Activated naive CD8-positive, alpha-beta T cell treated with anti-CD3 and anti-CD28 coated beads, Interleukin-2, amount 50 U/mL, for 16 hours (primary cell): ENCODE results near the gene RANBP3.

Source experiments
- DNase-seq: peaks from one replicate; pipeline ENCODE4 v3.0.0-alpha.2; 2020; ENCODE audit warnings: low read depth, low spot score

Gene RANBP3

GRCh38 chr19:5926641-5927440 lies 51.1 kb downstream of the RANBP3 start:
- DNase-seq = no peak

DNA sequence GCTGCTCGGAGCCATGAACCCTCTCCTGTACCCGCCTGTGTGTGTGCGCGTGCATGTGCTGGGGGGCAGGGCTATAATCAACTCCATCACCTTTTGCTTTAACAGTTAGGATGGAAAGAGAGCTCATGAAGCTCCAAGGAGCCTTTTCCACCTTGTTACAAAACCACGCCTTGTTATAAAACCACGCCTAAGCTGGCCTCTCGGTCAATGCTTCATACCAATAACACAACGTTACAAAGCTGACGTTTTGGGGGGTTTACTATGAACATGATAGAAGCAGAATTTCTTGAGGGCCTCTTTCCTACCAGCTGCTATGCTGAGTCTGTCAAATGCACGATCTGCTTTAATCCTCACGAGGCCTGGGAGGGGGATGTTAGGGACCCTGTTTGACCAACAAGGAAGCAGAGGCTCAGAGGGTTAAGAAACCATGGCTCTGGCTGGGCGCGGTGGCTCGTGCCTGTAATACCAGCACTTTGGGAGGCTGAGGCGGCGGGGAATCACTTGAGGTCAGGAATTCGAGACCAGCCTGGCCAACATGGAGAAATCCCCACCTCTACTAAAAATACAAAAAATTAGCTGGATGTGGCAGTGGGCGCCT lies 52.0 kb downstream of the RANBP3 start:
- no peak for DNase-seq

DNA sequence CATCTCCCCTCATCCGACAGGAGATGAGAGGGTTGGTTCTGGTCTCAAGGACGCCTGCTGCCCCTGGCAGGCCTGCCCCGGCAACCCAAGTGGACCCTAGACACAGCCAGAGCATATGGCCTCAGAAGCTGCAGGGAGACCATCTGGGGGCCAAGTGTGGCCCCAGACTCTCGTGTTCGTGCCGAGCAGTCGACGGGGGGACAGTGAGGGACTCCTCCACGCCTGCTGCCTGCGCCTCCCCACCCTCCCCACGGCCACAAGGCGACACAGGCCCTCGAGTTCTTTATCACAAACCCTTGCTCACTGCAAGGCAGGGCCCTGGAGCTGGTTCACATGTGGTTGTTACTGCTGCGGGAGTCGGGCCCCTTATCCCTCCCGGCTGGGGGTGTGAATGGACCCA lies 54.6 kb downstream of the RANBP3 start:
- no peak for DNase-seq

DNA sequence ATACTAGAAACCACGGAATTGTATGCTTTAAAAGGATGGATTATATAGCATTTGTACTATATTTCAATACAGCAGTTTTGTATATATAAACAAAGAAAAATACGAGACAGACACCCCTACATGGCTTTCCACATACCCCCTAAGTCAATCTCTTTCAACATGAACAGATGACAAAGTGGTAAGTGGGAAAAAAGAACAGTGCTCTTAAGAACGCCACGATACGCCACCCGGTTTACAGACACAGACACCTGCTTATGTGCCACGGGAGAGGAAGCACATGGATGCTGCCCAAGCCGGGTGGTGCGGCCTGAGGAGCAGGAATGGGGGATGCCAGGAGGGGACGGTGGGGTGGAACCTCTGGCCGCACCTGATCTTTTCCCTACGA lies 55.8 kb downstream of the RANBP3 start:
- DNase-seq = no peak

- DNase-seq = no peak
These were observed 56.3 kb downstream of the RANBP3 start for GRCh38 chr19:5921516-5922160.

DNA sequence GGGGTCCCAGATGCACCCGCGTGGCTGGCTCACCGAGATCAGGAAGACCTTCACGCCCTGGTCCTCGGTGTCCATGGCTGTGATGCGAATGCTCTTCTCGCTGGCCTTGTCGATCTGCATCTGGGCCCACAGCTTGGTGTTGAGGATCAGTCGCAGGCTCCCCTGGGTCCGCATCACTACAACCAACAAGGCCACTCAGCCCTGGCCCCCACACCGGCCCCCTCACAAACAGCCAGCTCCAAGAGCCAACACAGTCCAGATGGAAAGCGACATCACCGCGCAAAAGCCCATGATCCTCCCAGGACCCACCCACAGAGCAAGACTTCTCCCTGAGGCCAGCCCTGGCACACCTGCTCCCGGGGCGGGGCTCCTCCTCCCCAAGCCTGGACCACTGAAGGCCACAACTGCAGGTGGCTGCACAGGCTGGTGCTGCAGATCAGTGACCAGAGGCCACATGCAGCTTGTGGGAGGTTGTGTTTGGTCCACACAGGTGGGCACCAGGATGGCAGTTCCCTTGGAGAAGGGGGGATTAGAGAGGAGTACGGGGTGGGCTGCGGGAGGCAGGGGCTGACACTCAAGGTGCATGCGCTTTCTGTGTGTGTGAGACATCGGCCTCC lies 59.4 kb downstream of the RANBP3 start:
- DNase-seq = no peak

DNA sequence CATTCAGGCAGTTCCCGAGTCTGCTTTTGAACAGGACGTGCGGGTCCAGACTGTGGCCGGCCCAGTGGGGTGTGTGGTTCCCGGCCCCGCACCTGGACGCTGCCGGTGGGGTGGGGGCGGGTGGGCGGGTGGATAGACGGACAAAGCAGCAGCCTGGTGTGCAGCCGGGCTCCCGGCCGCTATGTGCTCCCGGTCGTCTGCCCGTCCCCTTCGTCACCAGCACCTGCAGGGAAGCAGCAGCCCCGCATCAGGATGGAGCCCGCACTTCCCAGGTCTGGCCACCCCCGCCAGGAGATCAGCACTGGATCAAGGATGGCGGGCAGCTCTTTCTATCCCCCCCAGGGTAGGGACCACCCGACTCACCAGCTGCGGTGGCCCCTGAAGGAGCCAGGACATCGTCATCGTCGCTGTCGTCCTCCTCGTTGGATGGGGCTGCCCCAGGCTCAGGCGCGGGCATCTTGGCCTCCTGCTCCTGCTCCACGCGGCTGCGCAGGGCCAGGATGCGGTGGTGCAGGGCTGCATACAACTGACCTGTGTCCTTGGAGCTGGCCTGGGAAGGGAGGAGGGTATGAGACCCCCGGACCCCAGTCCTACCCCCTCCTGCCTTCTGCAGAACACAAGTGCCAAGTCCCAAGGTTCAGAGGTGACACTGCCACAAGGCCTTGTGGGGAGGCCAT lies 60.4 kb downstream of the RANBP3 start:
- no peak for DNase-seq

GRCh38 chr19:5916181-5916708 lies 61.7 kb downstream of the RANBP3 start:
- DNase-seq = no peak

DNA sequence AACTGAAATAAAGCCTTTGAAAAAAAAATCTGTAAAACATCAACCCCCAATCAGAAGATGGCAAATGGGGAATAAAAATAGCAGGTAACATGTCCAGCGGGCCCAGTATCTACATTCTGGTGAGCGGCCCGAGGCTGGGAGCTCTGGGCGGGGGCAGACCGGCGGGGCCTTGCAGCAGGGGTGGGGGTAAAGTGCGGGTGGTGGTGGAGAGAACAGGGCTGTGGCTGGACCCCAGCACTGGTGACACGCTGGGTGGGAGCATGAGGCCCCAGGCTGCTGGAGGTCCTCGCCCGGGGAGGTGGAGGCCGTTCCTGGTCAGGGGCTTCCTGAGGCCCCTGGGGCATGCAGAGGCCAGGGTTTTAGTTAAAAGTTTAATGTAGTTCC lies 62.2 kb downstream of the RANBP3 start:
- DNase-seq = no peak

- no peak for DNase-seq
These were observed 62.8 kb downstream of the RANBP3 start for GRCh38 chr19:5914946-5915781.

- DNase-seq = no peak
These were observed 63.6 kb downstream of the RANBP3 start for GRCh38 chr19:5914358-5914774.

- no peak for DNase-seq
These were observed 64.1 kb downstream of the RANBP3 start, which contains the start of gene CAPS for GRCh38 chr19:5913739-5914357. Gene CAPS (plus strand): TSS chr19:5914254. CDS start chr19:5914407, 153 bp downstream.

- DNase-seq = no peak
These were observed 66.6 kb downstream of the RANBP3 start for GRCh38 chr19:5911366-5911765.

GRCh38 chr19:5910638-5910907 lies 67.4 kb downstream of the RANBP3 start:
- no peak for DNase-seq

DNA sequence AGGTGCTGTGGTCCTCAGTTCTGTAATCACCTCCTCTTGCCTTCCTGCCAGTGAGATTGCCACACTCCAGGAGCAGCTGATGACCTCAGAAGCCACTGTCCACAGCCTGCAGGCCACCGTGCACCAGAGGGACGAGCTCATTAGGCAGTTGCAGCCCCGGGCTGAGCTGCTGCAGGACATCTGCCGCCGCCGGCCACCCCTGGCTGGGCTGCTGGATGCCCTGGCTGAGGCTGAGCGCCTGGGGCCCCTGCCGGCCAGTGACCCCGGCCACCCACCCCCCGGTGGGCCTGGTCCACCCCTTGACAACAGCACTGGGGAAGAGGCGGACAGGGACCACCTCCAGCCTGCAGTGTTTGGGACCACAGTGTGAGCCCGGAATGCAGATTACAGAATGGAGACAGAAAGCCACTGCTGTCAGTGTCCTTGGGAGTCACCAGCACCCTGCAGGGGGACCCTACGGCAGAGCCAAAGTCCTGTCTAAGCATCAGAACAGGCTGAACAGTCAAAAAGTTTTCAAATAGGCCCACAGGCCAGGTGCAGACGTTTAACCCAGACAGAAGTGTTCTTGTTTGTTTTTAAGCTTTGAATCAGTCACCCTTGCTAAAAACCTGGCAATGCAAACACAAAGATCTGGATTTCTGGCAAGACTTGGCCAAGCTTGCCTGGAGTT lies 69.0 kb downstream of the RANBP3 start:
- DNase-seq = no peak

GRCh38 chr19:5907241-5907640 lies 70.7 kb downstream of the RANBP3 start:
- no peak for DNase-seq

DNA sequence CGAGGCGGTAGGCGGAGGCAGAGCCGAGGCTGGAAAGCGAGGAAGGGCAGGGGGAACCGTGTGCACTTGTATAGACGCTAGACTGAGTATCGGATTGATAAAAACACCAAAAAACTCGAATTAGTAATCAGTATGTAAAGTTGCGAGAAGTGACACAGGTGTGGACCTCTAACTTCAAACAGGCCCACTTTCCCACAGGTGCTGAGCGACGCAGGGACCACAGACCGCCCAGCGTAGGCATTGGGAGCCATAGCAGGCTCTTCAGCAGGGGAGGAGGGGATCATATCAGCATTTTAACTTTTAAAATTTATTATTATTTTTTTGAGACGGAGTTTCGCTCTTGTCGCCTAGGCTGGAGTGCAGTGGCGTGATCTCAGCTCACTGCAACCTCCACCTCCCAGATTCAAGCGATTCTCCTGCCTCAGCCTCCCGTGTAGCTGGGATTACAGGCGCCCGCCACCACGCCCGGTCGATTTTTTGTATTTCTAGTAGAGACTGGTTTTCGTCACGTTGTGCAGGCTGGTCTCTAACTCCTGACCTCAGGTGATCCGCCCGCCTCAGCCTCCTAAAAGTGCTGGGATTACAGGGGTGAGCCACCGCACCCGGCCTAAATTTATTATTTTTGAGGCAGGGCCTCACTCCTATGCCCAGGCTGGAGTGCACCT lies 72.7 kb downstream of the RANBP3 start:
- DNase-seq = no peak

DNA sequence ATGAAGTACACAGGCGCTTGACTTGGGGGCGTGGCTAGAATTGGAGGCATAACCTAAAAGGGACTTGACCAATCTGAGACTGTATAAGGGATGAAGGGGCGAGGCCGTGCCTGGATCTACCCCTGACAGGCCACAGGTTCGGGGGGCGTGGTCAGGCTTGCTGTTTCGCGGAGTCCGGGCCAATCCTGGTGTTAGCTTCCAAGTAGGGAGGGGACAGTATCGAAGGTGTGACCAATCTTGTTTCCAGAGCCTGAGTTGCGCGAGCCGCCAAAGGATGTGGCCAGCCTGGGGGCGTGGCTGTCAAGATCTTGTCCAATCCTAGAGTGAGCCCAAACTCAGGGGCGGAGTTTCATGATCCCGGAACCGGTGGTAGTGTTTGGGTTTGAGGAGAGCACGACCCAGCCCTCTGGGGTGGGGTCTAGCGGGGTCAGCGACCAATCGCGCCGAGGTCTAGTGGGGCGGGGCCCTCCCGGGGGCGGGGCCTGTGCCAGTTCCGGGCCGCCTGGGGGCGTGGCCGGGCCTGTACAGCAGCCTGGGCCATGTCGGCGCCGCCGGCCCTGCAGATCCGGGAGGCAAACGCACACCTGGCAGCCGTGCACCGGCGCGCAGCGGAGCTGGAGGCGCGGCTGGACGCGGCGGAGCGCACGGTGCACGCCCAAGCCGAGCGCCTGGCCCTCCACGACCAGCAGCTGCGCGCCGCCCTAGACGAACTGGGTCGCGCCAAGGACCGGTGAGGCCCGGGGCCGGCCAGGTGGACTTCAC lies 73.4 kb downstream of the RANBP3 start, which contains the start of gene VMAC:
VMAC (plus strand) TSS at position 521 of the 762 bp plus-strand sequence; CDS start at position 540, 19 bp downstream.
- DNase-seq = peak; percentile 100
